Activated naive CD8-positive, alpha-beta T cell treated with anti-CD3 and anti-CD28 coated beads, Interleukin-2, amount 50 U/mL, for 16 hours (primary cell): ENCODE results near the gene ANKRD42.
"Not testable (repeated sequence)": the region's sequence is repeated elsewhere in the genome, so short reads cannot be mapped to it uniquely, and the experiment has no call there.

Source experiments
- DNase-seq: peaks from one replicate; pipeline ENCODE4 v3.0.0-alpha.2; 2020; ENCODE audit warnings: low read depth, low spot score

The ANKRD42 gene

DNA sequence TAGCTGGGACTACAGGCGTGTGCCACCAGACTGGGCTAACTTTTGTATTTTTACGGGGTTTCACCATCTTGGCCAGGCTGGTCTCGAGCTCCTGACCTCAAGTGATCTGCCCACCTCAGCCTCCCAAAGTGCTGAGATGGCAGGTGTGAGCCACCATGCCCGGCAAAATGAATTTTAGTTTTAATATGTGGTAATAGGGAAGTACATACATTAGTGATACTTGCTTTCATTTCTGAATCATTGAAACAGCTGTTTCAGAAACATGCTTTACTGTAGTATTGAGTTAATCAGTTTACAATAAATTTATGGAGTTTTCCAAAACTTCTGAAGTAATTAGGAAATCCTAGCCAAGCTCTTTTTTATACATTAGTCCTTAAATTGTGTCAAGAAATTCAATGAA lies 21.0 kb upstream of the ANKRD42 start:
- no peak for DNase-seq

DNA sequence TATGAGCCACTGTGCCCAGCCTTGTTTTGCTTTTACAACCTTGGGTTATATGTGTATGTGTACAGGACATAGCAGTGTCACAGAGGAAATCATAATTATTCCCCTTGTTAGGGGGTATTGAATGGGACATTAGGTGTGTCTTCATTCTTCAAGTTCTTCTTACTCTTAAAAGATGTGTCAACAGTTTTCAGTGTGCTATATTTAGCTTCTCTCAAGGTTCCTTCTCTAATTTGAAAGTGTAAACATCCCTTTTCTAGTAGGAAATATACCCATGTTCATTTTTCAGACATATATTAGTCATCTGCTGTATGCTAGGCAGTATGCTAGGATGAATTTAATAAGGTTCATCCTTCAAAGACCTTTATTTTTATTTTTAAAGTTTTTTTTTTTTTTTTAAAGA lies 19.5 kb upstream of the ANKRD42 start:
- no peak for DNase-seq

DNA sequence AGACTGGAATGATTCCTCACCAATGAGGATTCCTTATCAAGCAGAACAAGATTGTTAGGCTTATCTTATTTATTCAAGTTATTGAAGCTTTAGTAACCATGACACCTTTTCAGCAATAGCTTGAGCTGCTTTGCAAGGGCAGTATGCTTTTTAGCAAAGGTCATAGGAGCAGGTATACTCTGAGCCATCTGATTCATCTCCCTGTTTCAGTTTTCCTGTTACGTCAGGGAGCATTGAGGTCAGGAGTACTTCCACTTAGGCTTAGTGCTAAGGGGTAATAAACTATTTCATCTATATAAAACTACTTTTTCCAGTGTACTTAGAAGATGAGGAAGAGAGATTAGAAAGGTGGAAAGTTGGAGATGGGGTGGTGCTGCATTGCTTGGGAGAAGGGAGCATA lies 17.7 kb upstream of the ANKRD42 start:
- no peak for DNase-seq

DNA sequence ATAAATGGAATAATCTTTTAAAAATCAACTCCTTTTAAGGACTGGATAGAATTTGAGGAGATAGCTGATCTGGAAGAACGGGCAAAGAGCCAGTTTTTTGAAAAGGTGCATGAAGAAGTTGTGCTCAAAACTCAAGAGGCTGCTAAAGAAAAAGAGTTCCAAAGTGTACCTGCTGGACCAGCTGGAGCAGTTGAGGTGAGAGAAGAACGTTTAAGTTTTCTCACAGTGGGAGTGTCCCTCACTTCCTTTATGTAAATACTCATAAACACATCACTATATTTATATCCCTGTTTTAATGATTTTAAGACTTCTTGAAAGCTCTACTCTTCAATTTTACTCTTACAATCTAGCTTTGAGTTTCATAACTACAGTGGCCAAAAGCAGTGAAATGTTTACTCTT lies 11.7 kb upstream of the ANKRD42 start:
- DNase-seq, result no peak

DNA sequence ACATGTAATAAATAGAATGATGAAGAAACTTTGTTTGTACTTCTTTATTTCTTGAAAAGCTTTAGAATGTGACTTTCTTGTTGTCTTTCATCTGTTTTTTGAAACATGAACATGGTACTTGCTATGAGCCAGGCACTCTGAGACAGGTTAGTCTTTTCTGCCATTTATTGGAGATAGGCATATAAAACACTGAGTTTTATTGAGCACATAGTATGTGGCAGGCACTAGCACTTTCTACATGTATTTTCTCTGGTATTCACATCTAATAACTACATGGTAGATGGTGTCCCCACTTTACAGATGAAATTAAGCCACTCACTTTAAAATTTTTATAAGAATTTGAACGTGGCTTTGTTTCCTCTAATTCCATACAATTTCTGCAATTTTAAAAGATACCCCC lies 7.7 kb upstream of the ANKRD42 start:
- no peak for DNase-seq

DNA sequence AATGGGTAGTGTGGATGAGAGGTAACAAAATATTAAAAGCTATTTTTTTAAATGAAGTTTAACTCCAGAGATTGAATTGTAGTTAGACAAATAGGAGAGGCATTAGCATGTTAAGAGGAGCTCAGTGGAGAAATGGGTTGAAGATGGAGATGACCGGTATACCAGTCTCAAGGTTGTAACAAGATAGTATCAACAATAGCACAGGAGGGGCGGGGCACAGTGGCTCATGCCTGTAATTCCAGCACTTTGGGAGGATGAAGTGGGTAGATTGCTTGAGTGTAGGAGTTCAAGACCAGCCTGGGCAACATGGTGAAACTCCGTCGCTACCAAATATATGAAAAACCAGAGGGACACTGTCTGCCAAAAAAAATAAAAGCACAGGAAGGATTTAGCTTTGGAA lies 6.0 kb upstream of the ANKRD42 start:
- no peak for DNase-seq

DNA sequence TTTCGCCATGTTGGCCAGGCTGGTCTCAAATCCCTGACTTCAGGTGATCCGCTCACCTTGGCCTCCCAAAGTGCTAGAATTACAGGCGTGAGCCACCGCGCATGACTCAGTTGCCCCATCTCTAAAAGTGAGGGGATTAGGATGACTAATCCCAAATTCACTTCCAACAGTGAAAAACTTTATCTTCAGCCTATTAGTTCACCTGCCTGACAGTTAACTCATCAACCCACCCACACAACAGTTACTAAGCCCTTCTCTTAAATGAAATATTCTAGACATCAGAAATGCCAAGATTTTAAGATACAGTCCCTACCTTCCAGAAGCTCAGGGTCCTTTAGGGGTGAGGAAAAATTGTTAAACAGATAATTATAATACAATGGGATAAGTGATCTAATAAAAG lies 2.0 kb upstream of the ANKRD42 start:
- no peak for DNase-seq

DNA sequence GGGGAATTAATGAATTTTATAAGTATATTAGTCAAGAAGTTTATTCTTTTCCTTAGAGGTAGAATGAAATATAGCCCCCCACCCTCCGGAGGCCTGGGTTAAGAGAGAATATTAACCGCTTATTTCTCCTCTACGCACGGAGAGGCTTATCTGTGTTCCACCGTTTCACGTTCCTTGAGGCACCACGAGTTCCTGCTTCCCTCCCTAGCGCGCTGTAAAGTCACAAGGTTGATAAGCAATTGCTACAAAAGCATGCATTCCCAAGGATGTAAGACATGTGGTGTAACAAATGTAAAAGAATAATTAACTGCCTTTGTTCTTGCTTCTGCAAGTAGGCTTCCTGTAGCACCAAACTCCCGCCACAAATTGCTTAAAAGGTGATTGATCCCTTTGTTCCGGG lies 1.5 kb upstream of the ANKRD42 start:
- DNase-seq, result no peak

DNA sequence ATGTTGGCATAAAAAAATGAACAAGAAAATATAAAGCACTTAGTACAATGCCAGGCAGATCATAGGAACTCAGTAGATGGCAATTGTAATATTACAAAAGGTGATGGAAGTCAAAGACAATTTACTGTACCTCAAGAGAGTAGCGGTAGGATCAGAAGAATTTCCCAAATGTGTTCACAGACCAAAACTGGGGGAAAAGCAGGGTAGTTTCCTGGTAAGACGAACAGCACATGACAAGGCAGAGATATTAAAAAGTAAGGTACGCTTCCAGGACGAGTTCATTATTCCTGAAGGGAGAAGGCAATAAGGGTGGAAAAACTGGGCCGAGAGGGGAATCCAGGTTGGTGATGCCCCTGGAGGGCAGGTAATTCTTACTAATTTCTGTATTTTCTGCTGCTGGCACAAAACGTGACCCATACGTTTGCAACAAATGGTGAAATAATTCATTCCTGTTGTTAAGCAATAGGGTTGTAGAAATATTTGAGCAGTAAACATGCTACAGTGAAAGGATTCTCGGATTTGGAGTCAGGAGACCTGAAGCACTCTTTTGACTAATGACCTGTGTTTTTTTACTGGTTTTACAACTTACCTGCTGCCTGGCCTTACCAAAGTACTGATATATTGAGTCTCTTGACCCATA lies 786 bp upstream of the ANKRD42 start:
- no peak for DNase-seq

DNA sequence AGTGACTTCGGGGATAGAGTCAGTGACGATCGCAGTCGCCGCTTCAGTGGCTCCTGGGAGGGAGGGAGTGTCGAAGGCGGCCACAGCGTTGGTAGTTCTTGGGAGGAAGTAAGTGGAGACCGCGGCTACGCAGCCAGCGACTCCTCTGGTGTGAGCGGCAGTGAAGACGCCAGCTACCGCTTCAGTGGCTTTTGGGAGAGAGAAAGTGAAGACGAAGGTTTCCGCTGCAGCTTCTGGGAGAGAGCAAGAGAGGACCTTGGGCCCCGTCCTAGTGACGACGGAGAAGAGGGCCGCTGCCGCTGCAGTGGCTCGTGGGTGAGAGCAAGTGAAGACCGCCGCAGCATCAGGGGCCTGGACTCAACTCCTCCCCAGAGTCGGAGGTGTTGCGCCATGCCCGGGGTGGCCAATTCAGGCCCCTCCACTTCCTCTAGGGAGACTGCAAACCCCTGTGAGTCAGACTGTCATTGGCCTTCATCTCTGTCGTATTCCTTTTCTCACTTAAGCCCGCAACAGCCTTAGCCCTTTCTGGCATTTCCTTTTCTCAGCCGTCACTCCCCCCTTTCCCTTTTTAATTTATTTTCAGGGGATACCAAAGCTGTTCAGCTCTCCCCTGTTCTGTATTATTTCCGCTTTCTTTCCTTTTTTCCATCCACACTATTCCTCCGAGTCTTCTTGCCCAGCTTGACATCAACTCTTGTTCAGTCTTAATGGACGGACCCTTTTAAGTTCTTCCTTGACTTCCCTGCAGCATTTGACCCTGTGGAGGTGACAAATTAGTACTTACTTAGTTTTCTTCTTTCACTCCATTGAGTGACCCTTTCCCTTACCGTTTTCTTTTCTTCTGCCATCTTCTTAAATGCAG lies 1.0 kb downstream of the ANKRD42 start:
- DNase-seq, result no peak

DNA sequence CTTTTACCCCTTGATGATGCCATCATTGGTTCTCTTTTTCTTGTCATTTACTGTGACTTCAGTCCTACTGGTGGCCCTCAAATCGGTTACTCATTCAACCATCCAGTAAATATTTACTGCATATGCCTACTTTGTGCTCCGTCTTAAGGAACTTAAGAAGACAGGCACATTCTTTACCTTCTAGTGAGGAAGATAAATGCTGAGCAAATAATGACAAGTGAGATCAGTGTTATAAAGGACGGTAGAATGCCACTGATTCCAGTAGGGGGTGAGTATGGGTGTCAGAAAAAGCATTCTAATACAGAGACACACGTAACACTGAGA lies 1.6 kb downstream of the ANKRD42 start:
- DNase-seq, result no peak

DNA sequence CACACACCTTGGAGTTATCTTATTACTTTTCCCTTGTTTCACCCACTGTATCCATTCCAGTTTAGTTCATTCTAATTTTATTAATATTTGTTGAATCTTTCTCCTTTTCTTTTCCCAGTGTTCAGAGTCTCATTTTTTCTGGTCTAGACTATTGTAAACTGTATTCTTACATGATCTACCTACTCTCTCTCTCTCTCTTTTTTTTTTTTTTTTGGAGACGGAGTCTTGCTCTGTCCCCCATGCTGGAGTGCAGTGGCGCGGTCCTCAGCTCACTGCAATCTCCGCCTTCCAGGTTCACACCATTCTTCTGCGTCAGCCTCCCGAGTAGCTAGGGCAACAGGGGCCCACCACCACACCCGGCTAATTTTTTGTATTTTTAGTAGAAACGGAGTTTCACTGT lies 2.1 kb downstream of the ANKRD42 start:
- no peak for DNase-seq

DNA sequence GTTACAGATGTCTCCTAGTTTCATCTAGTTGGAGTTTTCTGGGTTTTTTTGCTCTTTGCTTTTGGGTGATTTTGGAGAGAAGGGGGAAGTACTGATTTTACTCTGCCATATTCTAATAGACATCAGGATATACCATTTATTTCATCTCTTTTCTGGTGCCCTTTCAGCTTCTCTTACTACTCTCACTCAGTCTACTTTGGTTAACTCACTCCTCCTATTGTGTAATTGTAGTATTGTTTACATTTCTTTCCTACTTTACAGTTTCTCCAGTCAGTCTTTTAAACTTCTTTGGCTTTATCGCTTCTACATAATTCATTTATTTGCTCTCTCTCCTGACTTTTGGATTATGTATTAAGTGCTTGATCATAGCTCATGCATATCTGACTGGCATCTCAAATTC lies 6.5 kb downstream of the ANKRD42 start:
- DNase-seq, result no peak

DNA sequence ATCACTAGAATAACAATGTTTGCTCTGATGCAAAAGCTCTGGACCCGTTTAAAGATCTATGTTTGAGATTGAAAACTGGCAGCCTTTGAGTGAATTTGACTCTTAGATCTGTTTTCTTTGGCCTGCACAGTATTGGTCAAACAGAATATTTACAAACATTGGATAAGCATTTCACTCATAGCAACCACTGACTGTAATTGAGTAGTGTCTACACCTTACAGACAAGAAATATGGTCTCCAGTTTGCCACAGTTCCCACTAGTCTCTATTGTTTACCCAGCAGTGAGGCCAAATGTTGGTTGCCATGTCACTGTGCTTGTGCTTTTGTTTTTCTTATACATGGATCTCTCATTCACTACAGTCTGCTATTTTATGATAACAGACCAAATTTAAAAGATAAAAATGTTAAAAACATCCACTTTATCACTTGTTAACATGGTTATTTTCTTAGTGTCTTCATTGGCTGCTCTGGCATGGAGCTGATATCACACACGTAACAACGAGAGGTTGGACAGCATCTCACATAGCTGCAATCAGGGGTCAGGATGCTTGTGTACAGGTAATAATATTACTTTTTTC lies 12.2 kb downstream of the ANKRD42 start:
- DNase-seq, result no peak

DNA sequence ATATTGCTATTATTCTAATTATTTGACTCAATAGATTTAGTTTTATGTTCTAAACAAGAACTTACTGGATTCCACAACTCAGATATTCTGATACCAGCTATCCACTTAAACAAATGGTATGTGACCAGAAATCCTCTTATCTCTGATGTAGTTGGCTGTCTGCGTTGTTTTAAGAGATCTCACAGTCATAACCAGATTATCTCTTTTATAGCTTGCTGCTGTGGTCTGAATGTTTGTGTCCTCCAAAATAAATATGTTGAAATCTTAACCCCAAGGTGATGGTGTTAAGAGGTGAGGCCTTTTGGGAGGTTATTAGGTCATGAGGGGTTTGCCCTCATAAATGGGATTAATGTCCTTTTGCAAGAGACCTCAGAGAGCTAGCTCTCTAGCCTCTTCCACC lies 12.7 kb downstream of the ANKRD42 start:
- no peak for DNase-seq

DNA sequence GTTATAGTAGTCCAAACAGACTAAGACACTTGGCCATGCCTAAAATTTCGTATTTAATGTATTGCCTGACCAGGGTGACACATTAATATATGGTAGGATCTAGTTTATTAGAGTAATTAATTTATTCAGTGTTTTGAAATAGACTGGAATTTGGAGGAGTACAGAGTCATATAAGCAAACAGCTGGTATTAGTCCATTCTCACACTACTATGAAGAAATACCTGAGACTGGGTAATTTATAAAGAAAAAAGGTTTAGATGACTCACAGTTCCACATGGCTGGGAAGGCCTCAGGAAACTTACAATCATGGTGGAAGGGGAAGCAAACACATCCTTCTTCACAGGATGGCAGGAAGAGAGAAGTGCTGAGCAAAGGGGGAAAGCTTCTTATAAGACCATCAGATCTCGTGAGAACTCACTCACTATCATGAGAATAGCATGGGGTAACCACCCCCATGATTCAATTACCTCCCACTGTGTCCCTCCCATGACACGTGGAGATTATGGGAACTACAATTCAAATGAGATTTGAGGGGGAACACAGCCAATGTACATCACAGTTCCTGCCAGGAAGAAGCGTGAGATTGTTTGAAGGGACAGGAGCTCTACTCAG lies 13.4 kb downstream of the ANKRD42 start:
- not testable (repeated sequence) for DNase-seq

DNA sequence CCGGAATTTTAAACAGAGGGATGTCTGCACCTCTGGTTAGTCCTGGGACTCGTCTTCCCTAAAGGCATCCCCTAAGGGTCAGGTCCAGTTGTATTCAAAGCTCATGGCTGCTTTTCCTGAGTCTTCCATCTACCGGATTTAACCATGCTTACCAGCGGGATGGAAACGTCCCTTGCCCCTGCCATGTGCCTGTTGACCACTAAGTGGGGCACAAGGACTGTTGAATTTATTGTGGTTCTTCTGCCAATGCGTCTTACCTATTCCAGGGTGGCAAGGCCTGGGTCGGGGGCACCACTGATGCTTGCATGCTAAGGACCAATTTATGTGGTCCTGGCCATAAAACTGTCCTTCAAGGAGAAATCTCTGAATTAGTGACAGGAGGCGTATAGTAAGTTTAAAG lies 25.6 kb downstream of the ANKRD42 start:
- no peak for DNase-seq

DNA sequence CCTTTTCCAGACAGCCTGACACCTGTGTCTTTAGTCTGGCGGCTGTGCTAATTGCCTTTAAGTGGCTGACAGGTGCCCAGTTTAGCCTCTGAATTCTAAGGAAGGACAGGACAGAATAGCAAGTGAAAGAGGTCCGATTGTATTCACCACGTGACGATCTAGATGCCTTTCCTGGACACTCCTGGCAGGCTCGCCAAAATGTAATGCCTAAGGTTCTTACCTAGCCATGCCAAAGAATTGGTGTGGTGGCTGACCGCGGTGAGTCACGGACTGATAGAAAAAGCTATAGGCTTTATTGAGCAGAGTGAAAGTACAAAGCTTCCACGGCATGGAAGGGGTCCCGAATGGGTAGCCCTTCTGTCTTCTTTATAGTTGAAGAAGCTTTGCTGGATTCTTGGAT lies 26.7 kb downstream of the ANKRD42 start:
- DNase-seq, result no peak

DNA sequence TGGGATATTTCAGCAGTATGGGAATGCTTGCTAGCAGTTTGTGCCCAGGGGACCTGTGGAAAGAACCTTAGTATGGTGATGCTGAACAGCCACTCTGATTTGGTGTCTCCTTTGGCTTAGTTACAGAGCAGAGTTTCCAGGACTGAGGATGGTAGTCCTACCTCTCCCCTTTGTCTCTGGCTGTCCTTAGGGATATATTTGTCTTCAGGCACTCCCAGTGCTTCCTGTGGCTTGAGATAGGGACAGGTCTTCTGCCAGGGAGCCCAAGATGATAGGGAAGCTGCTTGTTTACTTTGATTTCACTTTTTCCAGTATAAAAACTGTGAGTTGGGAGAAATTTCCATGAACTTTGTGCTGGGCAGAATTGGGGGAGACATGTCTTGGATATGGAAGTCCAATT lies 28.2 kb downstream of the ANKRD42 start:
- DNase-seq, result no peak

DNA sequence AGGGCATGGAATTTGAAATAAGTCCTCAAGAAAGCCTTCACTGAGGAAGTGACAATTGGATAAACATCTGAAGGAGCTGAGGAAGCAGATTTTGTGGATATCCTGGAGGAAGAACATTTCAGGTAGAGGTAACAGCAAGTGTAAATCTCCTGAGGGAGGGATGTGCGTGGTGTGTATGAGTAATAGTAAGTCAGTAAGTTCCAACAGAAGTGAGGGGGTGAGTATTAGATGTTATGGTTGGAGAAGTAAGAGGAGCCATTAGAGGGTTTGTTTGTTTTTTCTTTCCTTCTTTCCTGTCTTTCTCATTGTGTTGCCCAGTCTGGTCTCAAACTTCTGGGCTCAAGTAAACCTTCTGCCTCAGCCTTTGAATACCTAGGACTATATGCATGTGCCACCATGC lies 29.0 kb downstream of the ANKRD42 start:
- DNase-seq, result no peak

DNA sequence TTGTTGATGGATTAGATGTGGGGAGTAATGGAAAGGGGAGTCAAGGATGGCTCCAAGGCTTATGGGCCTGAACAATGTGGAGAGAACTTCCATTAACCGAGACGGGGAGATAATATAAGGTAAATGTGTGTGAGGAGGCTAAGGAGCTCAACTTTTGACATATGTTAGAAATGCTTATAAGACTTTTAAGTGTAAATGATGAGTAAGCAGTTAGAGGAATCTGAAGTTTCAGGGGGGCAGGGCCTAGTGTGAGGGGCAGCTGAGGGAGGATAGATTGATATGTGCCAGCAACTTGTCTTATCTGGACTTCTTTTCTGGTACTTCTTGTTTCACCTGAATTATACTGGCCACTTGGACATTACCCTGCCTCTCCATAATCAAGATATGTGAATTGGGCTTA lies 29.9 kb downstream of the ANKRD42 start:
- no peak for DNase-seq

DNA sequence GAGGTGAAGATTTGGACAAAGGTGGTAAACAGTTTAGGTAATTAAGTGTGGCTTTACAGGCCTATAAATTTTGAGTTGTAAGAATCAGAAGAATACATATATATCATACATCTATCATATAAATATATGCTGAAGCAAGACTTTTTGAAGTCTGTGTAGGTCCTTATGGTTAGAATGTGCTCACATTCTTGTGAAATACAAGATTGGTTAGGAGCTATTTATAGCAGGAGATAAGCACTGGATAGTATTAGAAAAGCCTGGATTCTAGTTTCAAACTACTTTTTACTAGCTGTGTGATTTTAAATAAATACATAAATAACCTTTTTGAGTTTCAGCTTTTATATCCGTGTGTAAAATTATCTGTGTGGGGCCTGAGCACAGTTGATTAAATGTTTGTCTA lies 42.3 kb downstream of the ANKRD42 start:
- DNase-seq, result no peak

DNA sequence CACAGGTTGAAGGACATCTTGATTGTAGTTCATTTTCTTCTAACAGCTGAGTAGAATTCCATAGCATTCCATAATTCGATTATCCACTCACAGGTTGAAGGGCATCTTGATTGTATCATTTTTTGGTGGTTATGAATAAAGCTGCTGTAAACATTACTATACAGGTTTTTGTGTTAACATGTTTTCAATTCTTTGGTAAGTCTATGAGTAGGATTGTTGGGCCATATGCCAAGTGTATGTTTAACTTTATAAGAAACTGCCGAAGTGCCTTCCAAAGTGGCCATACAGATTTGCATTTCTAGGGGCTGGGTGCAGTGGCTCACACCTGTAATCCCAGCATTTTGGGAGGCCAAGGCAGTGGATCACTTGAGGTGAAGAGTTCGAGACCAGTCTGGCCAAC lies 44.6 kb downstream of the ANKRD42 start:
- DNase-seq, result no peak
